Stimulated activated CD8-positive, alpha-beta memory T cell treated with anti-CD3 and anti-CD28 coated beads, Interleukin-4, amount 100 ng/mL, for 1 hour (primary cell): ENCODE data around the gene SENP6.
"Not testable (repeated sequence)": the region's sequence is repeated elsewhere in the genome, so short reads cannot be mapped to it uniquely, and the experiment has no call there.

Experiments
- DNase-seq, 2 donors: peaks; one replicate each; pipeline ENCODE4 v3.0.0-alpha.2; 2020; ENCODE audit warnings: low read depth in 2 of 2, low spot score in 1 of 2

SENP6 gene

GRCh38 chr6:75608304-75608703, 6.6 kb downstream of the SENP6 start:
- DNase-seq = no peak

GRCh38 chr6:75608956-75609533, 7.4 kb downstream of the SENP6 start:
- no peak for DNase-seq

GRCh38 chr6:75609639-75610590, 8.2 kb downstream of the SENP6 start:
- no peak for DNase-seq

GRCh38 chr6:75611011-75611701, 9.5 kb downstream of the SENP6 start:
- no peak for DNase-seq

GRCh38 chr6:75611702-75612375, 10.2 kb downstream of the SENP6 start:
- peak in 1 of 2 donors; percentile 3 for DNase-seq

- DNase-seq = no peak
These were observed 10.8 kb downstream of the SENP6 start for GRCh38 chr6:75612434-75612833.

GRCh38 chr6:75613056-75613501, 11.4 kb downstream of the SENP6 start:
- DNase-seq = no peak

GRCh38 chr6:75618437-75618836, 16.8 kb downstream of the SENP6 start:
- DNase-seq = no peak

GRCh38 chr6:75619230-75619899, 17.7 kb downstream of the SENP6 start:
- no peak for DNase-seq

GRCh38 chr6:75620381-75621304, 19.0 kb downstream of the SENP6 start:
- no peak for DNase-seq

GRCh38 chr6:75621846-75622245, 20.2 kb downstream of the SENP6 start:
- DNase-seq = no peak

- DNase-seq = no peak
These were observed 21.8 kb downstream of the SENP6 start for GRCh38 chr6:75623491-75623890.

- DNase-seq = no peak
These were observed 22.7 kb downstream of the SENP6 start for GRCh38 chr6:75624335-75624734.

- no peak for DNase-seq
These were observed 23.3 kb downstream of the SENP6 start for GRCh38 chr6:75624988-75625387.

GRCh38 chr6:75626561-75626960, 24.9 kb downstream of the SENP6 start:
- no peak for DNase-seq

- not testable (repeated sequence) for DNase-seq
These were observed 26.0 kb downstream of the SENP6 start for GRCh38 chr6:75627708-75628107.

- no peak for DNase-seq
These were observed 30.4 kb downstream of the SENP6 start for GRCh38 chr6:75631859-75632635.

- no peak for DNase-seq
These were observed 31.4 kb downstream of the SENP6 start for GRCh38 chr6:75633045-75633444.

GRCh38 chr6:75642311-75642710, 40.6 kb downstream of the SENP6 start:
- no peak for DNase-seq
